H9 (cell line): ENCODE measurements around the gene HEG1. TPM values are rescaled to one million over a fixed set of nuclear protein-coding genes. Genes with fewer than 3 reads are reported as not detected.

ENCODE experiments used
- DNase-seq: peaks from one replicate; pipeline ENCODE4 v3.0.0-alpha.2; 2017
- H2AFZ ChIP-seq: one replicate; pipeline ENCODE4 v1.6.1; 2013; ENCODE audit warnings: mild to moderate bottlenecking, low read length, control low read depth, moderate library complexity
- H2AK5ac ChIP-seq: 2 replicates; pipeline ENCODE4 v1.6.1; 2013; ENCODE audit warnings: low read length, control low read depth, mixed read lengths; ENCODE audit not compliant: insufficient read length
- H2BK120ac ChIP-seq: one replicate; pipeline ENCODE4 v1.6.1; 2013; ENCODE audit warnings: low read depth, mild to moderate bottlenecking, low read length, control low read depth, inconsistent platforms; ENCODE audit not compliant: poor library complexity, severe bottlenecking
- H2BK12ac ChIP-seq: 2 replicates; pipeline ENCODE4 v1.6.1; 2013; ENCODE audit warnings: low read length, control low read depth, mixed read lengths, low read depth; ENCODE audit not compliant: insufficient read length
- H2BK15ac ChIP-seq: 2 replicates; pipeline ENCODE4 v1.6.1; 2013; ENCODE audit warnings: low read depth, low read length, control low read depth
- H2BK20ac ChIP-seq: one replicate; pipeline ENCODE4 v1.6.1; 2013; ENCODE audit warnings: low read depth, mild to moderate bottlenecking, low read length, control low read depth, inconsistent platforms; ENCODE audit not compliant: poor library complexity, severe bottlenecking
- H2BK5ac ChIP-seq: 2 replicates; pipeline ENCODE4 v1.6.1; 2013; ENCODE audit warnings: low read length, control low read depth, mixed read lengths; ENCODE audit not compliant: insufficient read length
- H3K14ac ChIP-seq: 2 replicates; pipeline ENCODE4 v1.6.1; 2013; ENCODE audit warnings: low read length, control low read depth; ENCODE audit not compliant: insufficient read depth
- H3K18ac ChIP-seq: 2 replicates; pipeline ENCODE4 v1.6.1; 2013; ENCODE audit warnings: low read depth, mild to moderate bottlenecking, mixed read lengths, low read length, control low read depth; ENCODE audit not compliant: insufficient read length
- H3K23ac ChIP-seq: 2 replicates; pipeline ENCODE4 v1.6.1; 2013; ENCODE audit warnings: low read length, control low read depth, mixed read lengths, low read depth; ENCODE audit not compliant: insufficient read length
- H3K23me2 ChIP-seq: 2 replicates; pipeline ENCODE4 v1.6.1; 2013; ENCODE audit warnings: low read depth, mild to moderate bottlenecking, mixed read lengths, low read length, control low read depth; ENCODE audit not compliant: insufficient read length, poor library complexity, severe bottlenecking
- H3K27ac ChIP-seq: 2 replicates; pipeline ENCODE4 v1.5.1; 2013; ENCODE audit warnings: low read length, control low read depth, mixed read lengths, low read depth; ENCODE audit not compliant: insufficient read length
- H3K27me3 ChIP-seq: 2 replicates; pipeline ENCODE4 v1.6.1; 2013; ENCODE audit warnings: low read length, control low read depth, inconsistent platforms; ENCODE audit not compliant: insufficient read depth
- H3K4ac ChIP-seq: 2 replicates; pipeline ENCODE4 v1.6.1; 2013; ENCODE audit warnings: low read depth, mild to moderate bottlenecking, control low read depth, inconsistent platforms, low read length, moderate library complexity
- H3K4me1 ChIP-seq: 2 replicates; pipeline ENCODE4 v1.6.1; 2013; ENCODE audit warnings: low read length, control low read depth, inconsistent platforms; ENCODE audit not compliant: insufficient read depth
- H3K4me2 ChIP-seq: 2 replicates; pipeline ENCODE4 v1.6.1; 2013; ENCODE audit warnings: low read length, control low read depth, mixed read lengths; ENCODE audit not compliant: insufficient read length, insufficient read depth
- H3K56ac ChIP-seq: 2 replicates; pipeline ENCODE4 v1.6.1; 2013; ENCODE audit warnings: low read depth, mild to moderate bottlenecking, mixed read lengths, low read length, control low read depth; ENCODE audit not compliant: insufficient read length
- H3K79me1 ChIP-seq: 2 replicates; pipeline ENCODE4 v1.6.1; 2013; ENCODE audit warnings: low read depth, mild to moderate bottlenecking, moderate library complexity, low read length, control low read depth, inconsistent platforms; ENCODE audit not compliant: insufficient read depth, poor library complexity, severe bottlenecking
- H3K79me2 ChIP-seq: 2 replicates; pipeline ENCODE4 v1.6.1; 2013; ENCODE audit warnings: low read length, control low read depth, inconsistent platforms; ENCODE audit not compliant: insufficient read depth
- H3K9ac ChIP-seq: 2 replicates; pipeline ENCODE4 v1.6.1; 2013; ENCODE audit warnings: low read length, control low read depth, mixed read lengths; ENCODE audit not compliant: insufficient read length; ENCODE audit errors: extremely low read depth
- H3K9me3 ChIP-seq: one replicate; pipeline ENCODE4 v1.6.1; 2013; ENCODE audit warnings: low read depth, low read length, inconsistent platforms; ENCODE audit not compliant: control insufficient read depth
- H3T11ph ChIP-seq: one replicate; pipeline ENCODE4 v1.6.1; 2013; ENCODE audit warnings: mild to moderate bottlenecking, low read length, control low read depth, inconsistent platforms
- H4K20me1 ChIP-seq: one replicate; pipeline ENCODE4 v1.6.1; 2013; ENCODE audit not compliant: control insufficient read depth, insufficient read length, insufficient read depth
- H4K5ac ChIP-seq: 2 replicates; pipeline ENCODE4 v1.6.1; 2013; ENCODE audit warnings: low read depth, mild to moderate bottlenecking, mixed read lengths, low read length, control low read depth; ENCODE audit not compliant: insufficient read length
- H4K8ac ChIP-seq: replicated peaks from 2 replicates; pipeline ENCODE4 v1.6.1; 2013; ENCODE audit warnings: low read length, control low read depth, mixed read lengths, low read depth; ENCODE audit not compliant: insufficient read length
- H4K91ac ChIP-seq: 2 replicates; pipeline ENCODE4 v1.6.1; 2013; ENCODE audit warnings: low read depth, mild to moderate bottlenecking, moderate library complexity, mixed read lengths, low read length, control low read depth; ENCODE audit not compliant: insufficient read length
- H3K27ac Mint-ChIP-seq, 3 experiments: 2 replicates in 2 of 3; 3 replicates in 1 of 3; pipeline ENCODE4 v1.8.0; 2020 to 2021; ENCODE audit warnings: mixed read lengths in 3 of 3, mild to moderate bottlenecking in 1 of 3, moderate library complexity in 1 of 3
- H3K27me3 Mint-ChIP-seq: 2 replicates; pipeline ENCODE4 v1.8.0; 2021; ENCODE audit warnings: low read depth, mild to moderate bottlenecking, moderate library complexity, mixed read lengths
- H3K36me3 Mint-ChIP-seq, 3 experiments: 2 replicates in 2 of 3; 3 replicates in 1 of 3; pipeline ENCODE4 v1.8.0; 2020 to 2021; ENCODE audit warnings: low read depth in 3 of 3, mixed read lengths in 3 of 3; ENCODE audit not compliant: insufficient read depth in 1 of 3
- H3K4me1 Mint-ChIP-seq, 2 experiments: 2 replicates each; pipeline ENCODE4 v1.8.0; 2020; ENCODE audit warnings: mixed read lengths in 2 of 2
- H3K4me3 Mint-ChIP-seq, 2 experiments: 2 replicates in 1 of 2; 3 replicates in 1 of 2; pipeline ENCODE4 v1.8.0; 2020 to 2021; ENCODE audit warnings: mild to moderate bottlenecking in 2 of 2, mixed read lengths in 2 of 2, moderate library complexity in 1 of 2
- H3K9me3 Mint-ChIP-seq, 2 experiments: 2 replicates in 1 of 2; 3 replicates in 1 of 2; pipeline ENCODE4 v1.8.0; 2020; ENCODE audit warnings: mild to moderate bottlenecking in 2 of 2, mixed read lengths in 2 of 2, moderate library complexity in 1 of 2
- WGBS: extraction: QIAGEN DNeasy Blood & Tissue Kit; methylation state at CpG from one replicate; pipeline ENCODE4 v1.1.7; 2013; ENCODE audit warnings: missing lambda C conversion rate, low lambda C conversion rate, mixed read lengths; ENCODE audit not compliant: insufficient read length; ENCODE audit errors: extremely low coverage; 5-methylcytosine and 5-hydroxymethylcytosine counted together
- total RNA-seq: library from RNA; stranded (reverse); gene quantifications from 2 replicates; pipeline ENCODE4 v1.2.1, GENCODE V29; 2021
- TF ChIP-seq, protein P1 (sequence below): fragments of 200-600 bp; sonication (generic); conservative IDR thresholded peaks from 3 replicates; pipeline ENCODE4 v1.8.0; 2021; ENCODE audit warnings: antibody characterized with exemption, mild to moderate bottlenecking

HEG1 gene
- total RNA-seq, 1 experiment from 2014 or later, result 10.3 TPM

DNA sequence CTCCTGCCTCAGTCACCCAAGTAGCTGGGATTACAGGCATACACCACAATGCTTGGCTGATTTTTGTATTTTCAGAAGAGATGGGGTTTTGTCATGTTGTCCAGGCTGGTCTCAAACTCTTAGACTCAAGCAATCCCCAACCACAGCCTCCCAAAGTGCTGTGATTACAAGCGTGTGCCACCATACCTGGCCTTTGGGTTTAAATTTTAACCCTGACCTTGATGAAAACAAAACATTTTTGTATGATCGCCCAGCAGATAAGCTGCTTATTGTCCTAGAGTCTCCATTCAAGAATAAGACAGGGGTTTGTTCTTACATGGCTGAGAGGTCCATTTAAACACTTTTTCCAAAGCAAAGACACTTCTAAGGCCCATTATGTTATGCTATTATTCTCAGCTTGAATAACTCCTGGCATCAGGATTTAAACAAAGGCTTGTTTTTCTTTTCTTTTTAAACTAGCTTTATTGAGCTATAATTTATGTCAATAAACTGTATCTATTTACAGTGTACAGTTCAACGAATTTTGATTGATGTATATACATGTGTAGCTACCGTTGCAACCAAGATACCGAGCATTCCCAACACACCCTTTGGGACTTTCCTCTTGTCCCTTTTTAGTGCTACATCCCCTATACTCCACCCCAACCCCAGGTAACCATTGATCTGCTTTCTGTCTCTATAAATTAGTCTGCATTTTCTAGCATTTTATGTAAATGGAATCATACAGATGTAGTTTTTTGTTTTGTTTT is 119.8 kb downstream of the HEG1 start:
- Histone ChIP-seq H3K4me2 (no peak overlapping the region), H3T11ph (no peak overlapping the region), H3K4me1 (no peaks in the 10 kb centered on the region), H4K5ac (no peak overlapping the region), H3K18ac (no peak overlapping the region), H4K91ac (no peak overlapping the region), H2BK12ac (no peak overlapping the region), H4K20me1 (no peaks in the 10 kb centered on the region), H2BK15ac (no peak overlapping the region), H3K23ac (no peak overlapping the region), H3K14ac (no peak overlapping the region), H3K9ac (no peak overlapping the region), H2AFZ (no peak overlapping the region), H3K4ac (no peak overlapping the region), H3K27me3 (no peaks in the 10 kb centered on the region), H4K8ac (no peak overlapping the region), H3K27ac (no peak overlapping the region), H2BK120ac (no peak overlapping the region), H2BK5ac (no peak overlapping the region), H3K79me1 (no peaks in the 10 kb centered on the region), H3K23me2 (no peaks in the 10 kb centered on the region), H3K9me3 (no peaks in the 10 kb centered on the region), H3K56ac (no peak overlapping the region), H2BK20ac (no peak overlapping the region), H3K79me2 (no peaks in the 10 kb centered on the region), H2AK5ac (no peak overlapping the region)
- TF ChIP-seq, protein P1, sequence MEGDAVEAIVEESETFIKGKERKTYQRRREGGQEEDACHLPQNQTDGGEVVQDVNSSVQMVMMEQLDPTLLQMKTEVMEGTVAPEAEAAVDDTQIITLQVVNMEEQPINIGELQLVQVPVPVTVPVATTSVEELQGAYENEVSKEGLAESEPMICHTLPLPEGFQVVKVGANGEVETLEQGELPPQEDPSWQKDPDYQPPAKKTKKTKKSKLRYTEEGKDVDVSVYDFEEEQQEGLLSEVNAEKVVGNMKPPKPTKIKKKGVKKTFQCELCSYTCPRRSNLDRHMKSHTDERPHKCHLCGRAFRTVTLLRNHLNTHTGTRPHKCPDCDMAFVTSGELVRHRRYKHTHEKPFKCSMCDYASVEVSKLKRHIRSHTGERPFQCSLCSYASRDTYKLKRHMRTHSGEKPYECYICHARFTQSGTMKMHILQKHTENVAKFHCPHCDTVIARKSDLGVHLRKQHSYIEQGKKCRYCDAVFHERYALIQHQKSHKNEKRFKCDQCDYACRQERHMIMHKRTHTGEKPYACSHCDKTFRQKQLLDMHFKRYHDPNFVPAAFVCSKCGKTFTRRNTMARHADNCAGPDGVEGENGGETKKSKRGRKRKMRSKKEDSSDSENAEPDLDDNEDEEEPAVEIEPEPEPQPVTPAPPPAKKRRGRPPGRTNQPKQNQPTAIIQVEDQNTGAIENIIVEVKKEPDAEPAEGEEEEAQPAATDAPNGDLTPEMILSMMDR, result no peak
- no CpG with 5 or more reads among the region's 5 CpGs for WGBS
- H3K27ac Mint-ChIP-seq, result no peak overlapping the region
- no peaks in the 10 kb centered on the region for H3K4me1 Mint-ChIP-seq
- H3K36me3 Mint-ChIP-seq, result no peaks in the 10 kb centered on the region; a peak in 1 of 7 replicates
- peaks cover 6% of the 10 kb centered on the region for H3K27me3 Mint-ChIP-seq
- no peak for DNase-seq
- H3K9me3 Mint-ChIP-seq, result 0 out of 5 replicates have a peak, but pooled peaks cover 0 to 2% of the 10 kb centered on the region in 2 experiments
- H3K4me3 Mint-ChIP-seq, result no peak overlapping the region
